Neural crest cell (in vitro differentiated cells): ENCODE results near the gene C10orf53. TPM values are rescaled to one million over a fixed set of nuclear protein-coding genes. Genes with fewer than 3 reads are reported as not detected.

Experiments used
- DNase-seq: peaks from one replicate; pipeline ENCODE4 v3.0.0; 2021; ENCODE audit warnings: low read depth, mixed read lengths, low spot score
- H3K27ac Mint-ChIP-seq: one replicate; pipeline ENCODE4 v1.8.0; 2021; ENCODE audit warnings: mild to moderate bottlenecking, mixed read lengths; ENCODE audit not compliant: unreplicated experiment
- H3K27me3 Mint-ChIP-seq: 2 replicates; pipeline ENCODE4 v1.8.0; 2021; ENCODE audit warnings: low read depth, mild to moderate bottlenecking, mixed read lengths
- H3K36me3 Mint-ChIP-seq: 2 replicates; pipeline ENCODE4 v1.8.0; 2021; ENCODE audit warnings: low read depth, mild to moderate bottlenecking, mixed read lengths
- H3K4me1 Mint-ChIP-seq: 2 replicates; pipeline ENCODE4 v1.8.0; 2021; ENCODE audit warnings: mixed read lengths
- H3K4me3 Mint-ChIP-seq: one replicate; pipeline ENCODE4 v1.8.0; 2021; ENCODE audit warnings: mild to moderate bottlenecking, mixed read lengths
- H3K9me3 Mint-ChIP-seq: 2 replicates; pipeline ENCODE4 v1.8.0; 2021; ENCODE audit warnings: mixed read lengths
- CTCF ChIP-seq: fragments of 200-600 bp; sonication (generic); conservative IDR thresholded peaks from 2 replicates; pipeline ENCODE4 v1.5.0; 2021; ENCODE audit warnings: antibody characterized with exemption, mild to moderate bottlenecking
- total RNA-seq: library from RNA; stranded (reverse); gene quantifications from 2 replicates; pipeline ENCODE4 v1.2.1, GENCODE V29; 2021

The C10orf53 gene
- total RNA-seq, 1 donor from 2014 or later, result not detected

DNA sequence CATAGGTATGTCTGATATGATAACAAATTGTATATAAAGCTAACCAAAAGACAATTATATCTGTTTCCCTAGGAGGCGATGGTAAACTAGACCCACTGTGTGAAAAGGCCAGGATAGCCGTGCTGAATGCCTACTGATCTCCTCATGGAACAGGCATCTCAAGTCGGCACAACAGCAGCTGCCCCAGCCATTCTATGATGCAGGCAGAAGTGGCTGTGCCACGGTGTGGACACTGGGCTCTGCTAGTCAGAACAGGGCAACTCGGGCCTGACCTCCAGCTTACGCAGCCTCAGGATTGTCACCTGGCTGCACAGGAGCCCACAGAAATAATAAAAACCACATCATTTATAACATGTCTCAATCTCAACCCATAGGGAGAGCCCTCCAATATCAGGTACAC is 15.0 kb downstream of the C10orf53 start:
- no peaks in the 10 kb centered on the region for H3K36me3 Mint-ChIP-seq
- peaks cover 61% of the 10 kb centered on the region for H3K27me3 Mint-ChIP-seq
- TF ChIP-seq CTCF, result no peak
- peaks cover 16% of the 10 kb centered on the region for H3K4me1 Mint-ChIP-seq
- H3K27ac Mint-ChIP-seq, result no peak overlapping the region
- no peak overlapping the region for H3K4me3 Mint-ChIP-seq
- no peaks in the 10 kb centered on the region for H3K9me3 Mint-ChIP-seq
- DNase-seq, result no peak

- no peak for DNase-seq
- H3K4me1 Mint-ChIP-seq, result no peaks in the 10 kb centered on the region
- H3K36me3 Mint-ChIP-seq, result no peaks in the 10 kb centered on the region
- H3K27me3 Mint-ChIP-seq, result peaks cover 45% of the 10 kb centered on the region
- H3K9me3 Mint-ChIP-seq, result no peaks in the 10 kb centered on the region
- TF ChIP-seq CTCF, result no peak
- no peak overlapping the region for H3K4me3 Mint-ChIP-seq
- no peak overlapping the region for H3K27ac Mint-ChIP-seq
These were observed 16.9 kb downstream of the C10orf53 start for GRCh38 chr10:49696311-49696710.

GRCh38 chr10:49698679-49699078 is 19.2 kb downstream of the C10orf53 start:
- Mint-ChIP-seq H3K27me3 (peaks cover 25% of the 10 kb centered on the region), H3K4me1 (no peaks in the 10 kb centered on the region), H3K27ac (no peak overlapping the region), H3K36me3 (no peaks in the 10 kb centered on the region), H3K9me3 (no peaks in the 10 kb centered on the region), H3K4me3 (no peak overlapping the region)
- no peak for DNase-seq
- no peak for TF ChIP-seq CTCF

DNA sequence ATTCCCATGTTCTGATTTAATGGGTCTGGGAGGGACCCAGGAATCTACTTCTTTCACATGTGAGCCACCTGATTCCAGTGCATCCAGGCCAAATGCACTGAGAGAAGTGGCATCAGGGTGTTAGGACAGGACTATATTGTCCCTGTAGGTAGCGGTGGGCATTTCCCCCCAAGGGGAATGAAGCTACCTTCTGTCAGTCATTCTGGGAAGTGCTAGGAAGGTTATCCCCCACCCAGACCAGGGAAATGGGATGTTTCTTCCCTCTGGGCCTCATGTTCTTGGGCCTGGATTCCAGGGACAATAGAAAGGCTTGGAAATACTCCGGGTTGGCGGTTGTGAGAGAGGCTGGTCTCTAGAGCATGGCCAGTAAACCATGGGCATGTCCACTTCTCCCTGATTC is 20.8 kb downstream of the C10orf53 start:
- no peak for TF ChIP-seq CTCF
- no peaks in the 10 kb centered on the region for H3K36me3 Mint-ChIP-seq
- no peak overlapping the region for H3K27ac Mint-ChIP-seq
- H3K9me3 Mint-ChIP-seq, result peaks cover 3% of the 10 kb centered on the region
- H3K4me1 Mint-ChIP-seq, result no peaks in the 10 kb centered on the region
- no peak for DNase-seq
- no peak overlapping the region for H3K4me3 Mint-ChIP-seq
- H3K27me3 Mint-ChIP-seq, result peaks cover 19% of the 10 kb centered on the region

DNA sequence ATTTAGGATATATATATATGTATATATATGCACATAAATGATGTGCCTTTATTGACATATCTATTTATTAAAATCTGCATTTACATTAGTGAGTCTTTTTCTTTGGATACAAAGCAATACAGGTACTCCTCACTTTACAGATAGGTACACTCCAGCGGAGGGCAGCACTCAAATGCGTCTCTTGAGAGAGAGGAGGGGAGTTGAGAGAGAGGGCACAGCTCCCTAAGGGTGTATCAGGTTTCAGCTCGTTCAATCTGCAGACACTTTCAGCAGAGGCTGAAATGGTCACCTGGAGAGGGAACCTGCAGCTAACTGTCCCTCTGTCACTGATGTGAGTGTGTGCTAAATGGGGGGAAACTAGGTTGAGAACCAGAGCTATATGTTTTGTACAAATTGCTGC is 21.5 kb downstream of the C10orf53 start:
- no peak for TF ChIP-seq CTCF
- H3K36me3 Mint-ChIP-seq, result no peaks in the 10 kb centered on the region
- H3K27ac Mint-ChIP-seq, result no peak overlapping the region
- H3K4me1 Mint-ChIP-seq, result no peaks in the 10 kb centered on the region
- DNase-seq, result no peak
- peaks cover 3% of the 10 kb centered on the region for H3K9me3 Mint-ChIP-seq
- H3K27me3 Mint-ChIP-seq, result peaks cover 19% of the 10 kb centered on the region
- H3K4me3 Mint-ChIP-seq, result no peak overlapping the region

GRCh38 chr10:49707585-49707984 is 28.1 kb downstream of the C10orf53 start:
- Mint-ChIP-seq H3K4me1 (peaks cover 14% of the 10 kb centered on the region), H3K27me3 (peaks cover 13% of the 10 kb centered on the region), H3K27ac (no peak overlapping the region), H3K4me3 (no peak overlapping the region), H3K36me3 (no peaks in the 10 kb centered on the region), H3K9me3 (peaks cover 3% of the 10 kb centered on the region)
- no peak for DNase-seq
- TF ChIP-seq CTCF, result no peak
